ENCODE data around the gene SPEG.

- TF ChIP-seq, protein P1, sequence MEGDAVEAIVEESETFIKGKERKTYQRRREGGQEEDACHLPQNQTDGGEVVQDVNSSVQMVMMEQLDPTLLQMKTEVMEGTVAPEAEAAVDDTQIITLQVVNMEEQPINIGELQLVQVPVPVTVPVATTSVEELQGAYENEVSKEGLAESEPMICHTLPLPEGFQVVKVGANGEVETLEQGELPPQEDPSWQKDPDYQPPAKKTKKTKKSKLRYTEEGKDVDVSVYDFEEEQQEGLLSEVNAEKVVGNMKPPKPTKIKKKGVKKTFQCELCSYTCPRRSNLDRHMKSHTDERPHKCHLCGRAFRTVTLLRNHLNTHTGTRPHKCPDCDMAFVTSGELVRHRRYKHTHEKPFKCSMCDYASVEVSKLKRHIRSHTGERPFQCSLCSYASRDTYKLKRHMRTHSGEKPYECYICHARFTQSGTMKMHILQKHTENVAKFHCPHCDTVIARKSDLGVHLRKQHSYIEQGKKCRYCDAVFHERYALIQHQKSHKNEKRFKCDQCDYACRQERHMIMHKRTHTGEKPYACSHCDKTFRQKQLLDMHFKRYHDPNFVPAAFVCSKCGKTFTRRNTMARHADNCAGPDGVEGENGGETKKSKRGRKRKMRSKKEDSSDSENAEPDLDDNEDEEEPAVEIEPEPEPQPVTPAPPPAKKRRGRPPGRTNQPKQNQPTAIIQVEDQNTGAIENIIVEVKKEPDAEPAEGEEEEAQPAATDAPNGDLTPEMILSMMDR (IDR thresholded peaks at IDR 0.05) = no peak
- no peak for TF ChIP-seq POLR2A (IDR thresholded peaks at IDR 0.05)
Measured at GRCh38 chr2:219453671-219454590, 19.3 kb downstream of the SPEG start.

Data from right lobe of liver (tissue), 4 donors.